ENCODE measurements around the gene DLGAP3. TPM values are rescaled to one million over a fixed set of nuclear protein-coding genes. Genes with fewer than 3 reads are reported as not detected.
A peak's percentile ranks its signal among the peaks of the same experiment; 100 is the strongest.

Gene DLGAP3
- total and polyA plus RNA-seq, 2 donors (not counting 3 experiments of a cell fraction or from before 2014, with no cell fraction given), result 0.04 to 0.20 TPM

DNA sequence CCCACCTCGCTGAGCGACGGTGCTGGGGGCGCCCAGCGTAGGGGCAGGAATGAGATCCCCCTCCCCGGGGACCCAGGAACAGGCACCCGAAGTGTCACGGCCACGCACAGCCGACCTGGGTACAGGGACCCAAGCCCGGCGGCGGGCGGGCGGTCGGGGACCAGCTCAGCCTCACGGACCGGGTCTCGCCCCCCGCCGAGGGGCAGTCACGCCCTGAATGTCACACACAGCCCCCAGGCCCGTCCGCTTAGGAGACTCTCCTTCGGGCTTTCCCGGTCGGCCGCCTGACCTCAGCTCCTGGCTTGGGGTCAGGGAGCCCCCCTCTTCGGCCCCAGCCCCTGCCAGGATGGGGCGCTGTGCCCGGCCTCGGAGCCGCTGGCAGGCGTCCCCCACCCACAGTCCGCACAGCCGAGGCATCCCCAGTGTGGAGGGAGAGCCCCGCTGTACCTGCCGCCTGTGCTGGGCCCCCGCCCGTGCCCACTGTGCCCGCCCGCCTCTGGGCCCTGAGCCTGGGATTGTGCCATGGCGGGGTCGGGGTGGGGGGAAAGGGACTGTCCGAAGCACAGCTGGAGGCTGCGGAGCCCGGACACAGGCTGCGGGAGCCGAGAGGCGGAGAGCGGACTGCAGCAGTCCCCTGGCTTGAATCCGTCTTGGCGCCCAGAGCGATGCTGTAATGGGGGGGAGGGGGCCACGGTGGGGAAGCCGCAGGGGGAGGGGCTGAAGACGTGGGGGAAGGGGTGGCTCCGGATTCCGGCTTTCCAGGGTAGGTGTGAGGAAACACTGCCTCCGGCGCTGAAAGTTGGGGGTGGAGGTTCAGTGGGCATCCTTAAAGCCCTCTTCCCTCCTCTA, 627 bp upstream of the DLGAP3 start:
- Histone ChIP-seq H3K4me2 (ENCODE audit: insufficient read depth, low read length) (no peak overlapping the region), H3K9ac (replicated peaks; ENCODE audit: extremely low read depth, insufficient read depth, low read length) (no peak overlapping the region), H2AFZ (ENCODE audit: low read depth, low read length) (no peak overlapping the region), H3K9me1 (replicated peaks; ENCODE audit: control insufficient read depth, extremely low read depth, insufficient read depth, low read length) (no peaks in the 10 kb centered on the region), H4K20me1 (replicated peaks; ENCODE audit: control insufficient read depth, extremely low read depth, insufficient read depth, low read length) (no peaks in the 10 kb centered on the region), H3K36me3 (ENCODE audit: control insufficient read depth in 2 of 2, extremely low read depth in 1 of 2, insufficient read depth in 2 of 2, low read length in 2 of 2) (no peaks in the 10 kb centered on the region), H3K27ac (ENCODE audit: insufficient read depth, low read depth, low read length) (no peak overlapping the region), H3K27me3 (ENCODE audit: control insufficient read depth in 2 of 2, insufficient read depth in 2 of 2, low read length in 2 of 2) (peaks cover 37 to 49% of the 10 kb centered on the region in 2 experiments), H3K9me3 (replicated peaks; ENCODE audit: control insufficient read depth, insufficient read depth, low read length) (no peaks in the 10 kb centered on the region), H3K79me2 (ENCODE audit: control insufficient read depth, insufficient read depth, low read length) (no peaks in the 10 kb centered on the region), H3K4me1 (ENCODE audit: control insufficient read depth, extremely low read depth, insufficient read depth, low read length) (no peaks in the 10 kb centered on the region), H3K4me3 (replicated peaks in 1 of 3; ENCODE audit: insufficient read depth in 1 of 3, low read depth in 1 of 3, low read length in 3 of 3) (no peak overlapping the region)
- intact Hi-C loops (cut with micrococcal nuclease), result no loop called here
- no peak for DNase-seq (ENCODE audit: low read depth, low spot score)
- CTCF ChIA-PET, result no interaction called here
- POLR2A ChIA-PET, result no interaction called here
- dilution Hi-C loops (cut with MboI; ENCODE audit: extremely low pct_ligation_motif_present, low sequenced_read_pairs), result no loop called here
- FAIRE-seq, result no peak
- no TSS peak for BruUV-seq (replicated peaks)
- TF ChIP-seq MYC (IDR thresholded peaks at IDR 0.05; ENCODE audit: low read depth, low read length), result no peak
- TF ChIP-seq, protein P1, sequence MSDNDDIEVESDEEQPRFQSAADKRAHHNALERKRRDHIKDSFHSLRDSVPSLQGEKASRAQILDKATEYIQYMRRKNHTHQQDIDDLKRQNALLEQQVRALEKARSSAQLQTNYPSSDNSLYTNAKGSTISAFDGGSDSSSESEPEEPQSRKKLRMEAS (IDR thresholded peaks at IDR 0.05; ENCODE audit: insufficient read depth, insufficient read length), result no peak
- no peak for TF ChIP-seq POLR2AphosphoS5 (IDR thresholded peaks at IDR 0.05; ENCODE audit: insufficient read depth, low read depth, low read length)
- TF ChIP-seq FOS (IDR thresholded peaks at IDR 0.05; ENCODE audit: borderline replicate concordance, insufficient read depth, low read length), result no peak
- no peak for TF ChIP-seq POLR2A (IDR thresholded peaks at IDR 0.05; ENCODE audit: low read depth, low read length)
- no peak for TF ChIP-seq JUN (IDR thresholded peaks at IDR 0.05; ENCODE audit: borderline replicate concordance, insufficient read depth, insufficient read length, low read depth)
- TF ChIP-seq GATA2 (IDR thresholded peaks at IDR 0.05; ENCODE audit: insufficient read depth, insufficient read length, low read depth, low read length), result no peak
- TF ChIP-seq, protein P2, sequence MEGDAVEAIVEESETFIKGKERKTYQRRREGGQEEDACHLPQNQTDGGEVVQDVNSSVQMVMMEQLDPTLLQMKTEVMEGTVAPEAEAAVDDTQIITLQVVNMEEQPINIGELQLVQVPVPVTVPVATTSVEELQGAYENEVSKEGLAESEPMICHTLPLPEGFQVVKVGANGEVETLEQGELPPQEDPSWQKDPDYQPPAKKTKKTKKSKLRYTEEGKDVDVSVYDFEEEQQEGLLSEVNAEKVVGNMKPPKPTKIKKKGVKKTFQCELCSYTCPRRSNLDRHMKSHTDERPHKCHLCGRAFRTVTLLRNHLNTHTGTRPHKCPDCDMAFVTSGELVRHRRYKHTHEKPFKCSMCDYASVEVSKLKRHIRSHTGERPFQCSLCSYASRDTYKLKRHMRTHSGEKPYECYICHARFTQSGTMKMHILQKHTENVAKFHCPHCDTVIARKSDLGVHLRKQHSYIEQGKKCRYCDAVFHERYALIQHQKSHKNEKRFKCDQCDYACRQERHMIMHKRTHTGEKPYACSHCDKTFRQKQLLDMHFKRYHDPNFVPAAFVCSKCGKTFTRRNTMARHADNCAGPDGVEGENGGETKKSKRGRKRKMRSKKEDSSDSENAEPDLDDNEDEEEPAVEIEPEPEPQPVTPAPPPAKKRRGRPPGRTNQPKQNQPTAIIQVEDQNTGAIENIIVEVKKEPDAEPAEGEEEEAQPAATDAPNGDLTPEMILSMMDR (IDR thresholded peaks at IDR 0.05; ENCODE audit: extremely low read depth in 1 of 2, insufficient read depth in 1 of 2, low read depth in 1 of 2, low read length in 2 of 2), result no peak
- TF ChIP-seq EZH2 (IDR thresholded peaks at IDR 0.05; ENCODE audit: borderline replicate concordance, low read depth, low read length, severe bottlenecking), result peak; percentile 87
